Activated CD4-positive, alpha-beta T cell treated with anti-CD3 and anti-CD28 coated beads, Interleukin-2, amount 50 U/mL, for 24 hours (primary cell): Measurements from ENCODE around the gene DHRS1.
A peak's percentile ranks its signal among the peaks of the same experiment; 100 is the strongest.
"Not testable (repeated sequence)": the region's sequence is repeated elsewhere in the genome, so short reads cannot be mapped to it uniquely, and the experiment has no call there.

Experiments used
- DNase-seq, 2 donors: peaks; one replicate each; pipeline ENCODE4 v3.0.0-alpha.2; 2020; ENCODE audit warnings: low read depth in 1 of 2, low spot score in 1 of 2

DHRS1 gene

DNA sequence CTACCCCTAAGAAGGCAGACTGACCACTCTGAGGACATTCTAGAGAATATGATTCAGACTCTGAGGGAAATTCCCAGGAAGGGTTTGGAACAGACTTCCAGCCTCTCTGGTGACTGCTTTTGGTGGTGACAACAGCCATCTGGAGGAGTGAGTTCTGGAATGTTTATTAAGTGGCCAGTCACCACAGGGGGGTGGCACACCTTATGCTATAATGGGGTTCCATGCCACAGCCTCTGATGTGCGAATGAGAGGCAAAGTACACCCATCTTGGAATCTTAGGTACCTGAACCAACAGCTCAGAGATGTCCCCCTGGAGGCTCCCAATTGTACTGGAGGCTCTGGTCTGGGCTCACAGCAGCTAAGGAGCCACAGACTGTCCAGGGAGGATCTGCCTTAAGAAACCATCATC lies 47.7 kb downstream of the DHRS1 start:
- no peak for DNase-seq

DNA sequence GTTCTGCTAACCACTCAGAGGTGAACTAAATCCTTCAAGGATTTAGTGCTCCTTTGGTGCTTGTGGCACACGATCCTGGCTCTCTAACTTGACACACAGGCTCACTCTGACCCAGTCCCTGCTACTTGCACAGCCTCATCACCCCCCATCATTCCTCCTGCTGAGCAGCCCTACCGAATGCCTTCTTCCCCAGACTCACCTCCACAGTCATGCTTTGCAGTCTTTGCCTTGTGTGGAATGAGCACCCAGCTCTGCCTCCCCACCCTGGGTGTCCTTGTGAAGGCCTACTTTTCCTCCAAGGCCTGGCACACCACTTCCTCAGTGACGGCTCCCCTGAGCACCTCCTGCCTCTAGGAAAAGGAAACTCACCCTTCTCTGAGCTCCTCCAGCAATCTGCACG lies 49.2 kb downstream of the DHRS1 start:
- DNase-seq, result no peak

DNA sequence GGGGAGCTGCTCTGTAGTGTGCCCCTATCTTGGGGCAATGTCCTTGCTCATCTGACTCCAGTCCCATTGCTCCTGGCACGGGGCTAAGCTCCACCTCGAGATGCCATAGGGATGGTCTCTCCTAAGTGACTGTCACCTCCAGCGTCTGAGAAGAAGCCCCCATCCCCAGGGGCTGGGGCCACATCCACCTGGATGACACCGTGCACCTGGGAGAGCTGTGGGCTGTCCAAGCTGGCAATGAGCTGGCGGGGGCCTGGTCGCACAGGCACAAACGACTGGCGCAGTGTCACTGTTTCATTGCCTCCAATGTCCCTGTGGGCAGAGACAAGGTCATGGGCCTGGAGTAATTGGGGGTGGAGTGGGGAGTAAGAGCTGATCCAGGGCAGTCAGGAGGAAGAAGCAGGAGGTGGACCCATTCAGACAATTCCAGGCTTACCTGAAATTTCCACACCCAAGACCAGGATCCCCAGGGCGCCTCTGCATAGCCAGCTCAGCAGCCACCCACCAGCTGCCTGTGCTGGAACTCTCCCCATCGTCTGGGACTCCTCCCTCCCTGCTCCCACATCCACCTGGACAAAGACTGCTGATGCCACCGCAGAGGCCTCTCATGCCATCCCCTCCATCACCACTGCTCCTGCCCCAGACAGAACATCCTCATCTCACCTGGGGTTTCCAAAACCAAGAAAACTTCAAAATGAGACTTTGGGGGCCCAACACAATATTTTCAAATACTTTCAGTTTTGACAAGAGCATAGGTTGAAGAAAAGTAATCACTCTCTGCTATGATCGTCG lies 50.2 kb downstream of the DHRS1 start:
- DNase-seq, result no peak

DNA sequence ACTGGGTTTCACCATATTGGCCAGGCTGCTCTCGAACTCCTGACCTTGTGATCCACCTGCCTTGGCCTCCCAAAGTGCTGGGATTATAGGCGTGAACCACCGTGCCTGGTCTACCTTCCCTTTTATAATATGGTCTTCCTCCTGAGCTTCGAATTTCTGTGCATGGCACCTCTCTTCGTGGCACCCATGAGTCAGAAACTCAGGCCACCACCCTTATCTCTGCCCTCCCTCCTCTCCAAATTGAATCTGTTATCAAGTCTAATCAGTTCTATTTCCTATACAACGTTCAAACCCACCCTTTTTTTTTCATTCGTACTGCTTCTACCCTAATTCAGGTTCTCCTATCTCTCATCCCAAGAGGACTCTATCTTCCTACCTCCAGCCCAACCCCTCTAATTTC lies 52.2 kb downstream of the DHRS1 start:
- no peak for DNase-seq

DNA sequence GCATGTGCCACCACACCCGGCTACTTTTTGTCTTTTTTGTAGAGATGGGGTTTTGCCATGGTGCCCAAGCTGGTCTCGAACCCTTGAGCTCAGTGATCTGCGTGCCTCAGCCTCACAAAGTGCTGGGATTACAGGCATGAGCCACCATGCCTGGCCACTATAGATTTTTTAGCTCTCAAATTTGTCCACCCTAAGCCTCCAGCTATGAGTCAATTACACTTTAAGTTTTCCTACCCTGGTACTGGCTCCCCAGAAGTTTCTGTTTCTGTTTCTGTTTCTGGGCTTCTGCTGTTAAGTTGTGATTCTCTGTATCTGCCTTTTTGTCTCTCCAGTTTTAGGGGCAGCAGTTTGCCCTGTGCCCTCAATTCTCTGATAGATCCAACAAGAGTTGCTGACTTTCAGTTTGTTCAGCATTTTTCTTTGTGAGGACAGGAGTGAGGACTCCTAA lies 52.8 kb downstream of the DHRS1 start:
- DNase-seq, result peak in 1 of 2 donors; percentile 19

DNA sequence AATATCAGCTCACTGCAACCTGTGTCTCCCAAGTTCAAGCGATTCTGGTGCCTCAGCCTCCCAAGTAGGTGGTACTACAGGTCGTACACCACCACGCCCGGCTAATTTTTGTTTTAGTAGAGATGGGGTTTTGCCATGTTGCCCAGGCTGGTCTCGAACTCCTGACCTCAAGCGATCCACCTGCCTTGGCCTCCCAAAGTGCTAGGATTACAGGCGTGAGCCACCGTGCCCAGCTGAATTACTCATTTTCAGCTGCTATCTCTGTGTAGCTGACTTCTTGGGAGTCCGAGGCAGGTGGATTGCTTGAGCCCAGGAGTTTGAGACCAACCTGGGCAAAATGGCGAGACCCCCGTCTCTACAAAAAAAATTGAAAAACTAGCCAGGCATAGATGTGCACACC lies 54.2 kb downstream of the DHRS1 start:
- DNase-seq, result not testable (repeated sequence)

DNA sequence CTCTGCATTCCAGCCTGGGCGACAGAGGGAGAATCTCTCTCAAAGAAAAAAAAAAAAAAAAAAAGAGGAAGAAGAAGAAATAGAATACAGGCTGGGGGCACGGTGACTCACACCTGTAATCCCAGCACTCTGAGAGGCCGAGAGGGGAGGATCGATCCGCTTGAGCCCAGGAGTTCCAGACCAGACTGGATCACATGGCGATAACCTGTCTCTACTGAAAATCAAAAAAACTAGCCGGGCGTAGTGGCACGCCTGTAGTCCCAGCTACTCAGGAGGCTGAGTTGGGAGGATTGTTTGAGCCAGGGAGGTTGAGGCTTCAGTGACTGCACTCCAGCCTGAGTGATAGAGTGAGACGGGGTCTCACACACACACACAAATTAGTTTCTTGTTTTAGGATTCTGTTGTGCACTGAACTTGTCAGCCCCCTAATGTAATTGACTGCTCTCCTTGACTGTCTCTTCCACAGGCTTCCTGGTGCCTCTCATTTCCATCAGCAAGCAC lies 56.2 kb downstream of the DHRS1 start:
- no peak for DNase-seq

DNA sequence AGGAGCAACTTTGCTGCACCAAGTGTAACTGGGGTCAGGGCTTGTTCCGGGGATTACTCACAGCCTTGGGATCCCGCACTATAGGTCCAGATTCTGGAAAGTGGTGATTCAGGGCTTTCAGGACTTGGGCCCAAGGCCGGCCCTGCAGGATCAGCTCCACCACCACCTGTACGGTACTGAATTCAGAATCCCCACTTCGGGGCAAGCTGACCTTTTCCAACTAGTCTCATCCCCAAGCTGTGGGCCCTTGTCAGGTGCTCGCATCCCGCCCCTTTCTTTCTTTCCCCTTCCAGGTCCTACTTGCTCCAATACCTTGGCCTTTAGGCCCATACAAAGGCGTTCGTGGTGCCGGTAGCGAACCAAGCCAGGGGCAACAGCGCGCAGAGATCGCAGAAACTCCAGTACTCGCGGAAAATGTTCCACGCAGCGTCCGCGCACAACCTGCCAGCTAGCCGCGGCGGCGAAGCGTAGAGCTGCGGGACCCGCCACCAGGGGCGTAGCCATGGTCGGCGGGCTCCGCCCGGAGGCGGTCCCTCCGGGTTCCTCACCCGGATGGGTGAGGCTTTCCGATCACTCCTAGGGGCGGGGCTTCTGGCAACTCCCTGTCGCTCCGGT lies 57.6 kb downstream of the DHRS1 start:
- DNase-seq, result peak in 1 of 2 donors; percentile 91
